Ureter (tissue), 1 donor: Measurements from ENCODE around the gene NRCAM. TPM values are rescaled to one million over a fixed set of nuclear protein-coding genes. Genes with fewer than 3 reads are reported as not detected.
"Not testable (repeated sequence)": the region's sequence is repeated elsewhere in the genome, so short reads cannot be mapped to it uniquely, and the experiment has no call there.

ENCODE experiments used
- DNase-seq: peaks from one replicate; pipeline ENCODE4 v3.0.0-alpha.2; 2020; ENCODE audit warnings: low spot score
- total RNA-seq: library from RNA; stranded (reverse); gene quantifications from one replicate; pipeline ENCODE4 v1.2.4, GENCODE V29; 2023
- donor health status: DM: yes; HTN: yes; CAD: no.

Gene NRCAM
- total RNA-seq, 1 donor from 2014 or later = 3.6 TPM

DNA sequence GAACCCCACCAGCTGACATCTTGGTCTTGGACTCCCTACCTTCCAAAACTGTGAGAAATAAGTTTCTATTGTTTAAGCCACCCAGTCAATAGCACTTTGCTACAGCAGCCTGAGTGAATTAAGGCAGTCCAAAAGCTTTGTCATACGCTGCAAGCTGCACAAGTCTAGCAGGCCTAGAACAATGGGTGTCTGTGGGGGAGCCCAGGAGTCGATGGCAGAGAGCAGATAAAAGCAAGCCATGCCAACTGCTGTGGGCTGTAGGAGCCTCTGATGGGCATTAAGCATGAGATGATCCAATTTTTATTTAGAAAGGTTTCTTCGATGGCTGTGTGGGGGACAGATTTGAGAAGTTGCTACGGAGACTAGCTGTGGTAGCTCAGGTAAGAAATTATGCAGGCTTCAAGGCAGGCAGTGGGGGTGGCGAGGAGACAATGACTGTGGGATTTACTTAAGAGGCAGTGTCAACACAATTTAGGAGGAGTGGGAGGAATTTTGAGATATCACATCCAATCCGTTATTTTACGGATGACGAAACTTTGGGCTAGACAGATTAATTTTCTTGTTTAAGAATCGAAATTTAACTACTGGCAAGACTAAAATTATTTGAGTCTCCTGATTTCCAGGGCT lies 110.4 kb downstream of the NRCAM start:
- no peak for DNase-seq

GRCh38 chr7:108340856-108341411 lies 115.3 kb downstream of the NRCAM start:
- peak; percentile 45 for DNase-seq

GRCh38 chr7:108340406-108340805 lies 115.8 kb downstream of the NRCAM start:
- DNase-seq = not testable (repeated sequence)

GRCh38 chr7:108335269-108335918 lies 120.8 kb downstream of the NRCAM start:
- DNase-seq = no peak

- DNase-seq = no peak
Measured at GRCh38 chr7:108332937-108333336, 123.3 kb downstream of the NRCAM start.

DNA sequence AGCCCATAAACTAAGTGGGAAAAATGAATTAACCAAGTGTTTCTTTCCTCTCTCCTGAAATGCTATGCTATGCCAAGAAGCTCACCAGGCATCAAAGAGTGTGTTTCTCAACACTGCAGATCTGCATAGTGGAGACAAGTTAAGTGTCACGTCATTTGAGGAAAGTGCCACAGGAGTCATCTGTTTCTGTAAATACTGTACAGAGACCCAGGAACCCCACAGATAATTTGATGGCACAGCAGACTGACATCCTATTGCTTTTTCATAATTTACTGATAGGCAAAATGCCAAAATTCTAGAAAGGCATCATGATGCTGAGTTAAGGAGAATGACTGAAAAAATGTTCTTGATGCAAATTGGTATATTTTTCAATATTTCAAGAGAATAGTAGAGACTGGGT lies 124.3 kb downstream of the NRCAM start:
- no peak for DNase-seq

DNA sequence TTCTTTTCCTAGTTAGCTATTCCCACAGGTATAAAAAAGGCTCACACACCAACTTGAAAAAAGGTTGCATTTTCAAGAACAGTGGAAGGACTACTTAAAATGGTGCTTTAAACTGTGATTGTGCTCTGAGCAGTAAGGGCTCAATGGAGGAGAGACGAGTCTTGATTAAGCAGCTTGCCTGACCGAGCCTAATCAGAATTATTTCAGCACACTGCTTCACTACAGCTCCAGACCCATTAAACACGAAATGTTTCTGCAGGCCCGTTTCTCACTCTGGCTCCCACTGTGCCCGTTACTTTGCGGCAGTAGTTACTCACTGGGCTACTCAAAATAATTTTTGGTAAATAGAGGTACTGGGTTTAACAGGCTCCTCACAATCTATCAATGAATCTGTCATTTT lies 126.0 kb downstream of the NRCAM start:
- no peak for DNase-seq

- no peak for DNase-seq
Measured at GRCh38 chr7:108329514-108329913, 126.7 kb downstream of the NRCAM start.

DNA sequence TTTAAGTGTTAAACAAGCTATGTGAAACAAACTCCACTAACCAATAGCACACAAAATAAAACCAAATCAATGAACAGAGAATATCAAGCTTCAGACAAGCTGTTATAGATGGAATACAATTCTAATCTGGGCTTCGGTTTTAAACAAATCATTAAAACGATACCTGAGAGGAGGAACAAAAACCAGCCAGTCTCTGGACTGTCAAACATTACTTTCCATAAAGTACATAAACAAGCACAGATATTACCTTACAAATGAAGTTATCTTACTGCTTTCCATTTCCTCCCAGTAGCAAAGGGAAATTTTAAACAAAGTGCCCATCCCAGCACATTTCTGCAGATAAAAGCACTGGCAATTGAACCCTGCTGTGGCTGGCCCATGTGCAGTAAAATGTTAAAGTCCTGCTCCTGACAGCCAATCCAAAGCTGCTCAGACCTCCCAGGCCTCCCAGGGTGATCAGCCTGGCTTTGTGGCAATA lies 128.0 kb downstream of the NRCAM start:
- DNase-seq = no peak

GRCh38 chr7:108327353-108327752 lies 128.9 kb downstream of the NRCAM start:
- DNase-seq = no peak

- DNase-seq = no peak
Measured at GRCh38 chr7:108326938-108327337, 129.3 kb downstream of the NRCAM start.

GRCh38 chr7:108324053-108325038 lies 131.9 kb downstream of the NRCAM start:
- no peak for DNase-seq

DNA sequence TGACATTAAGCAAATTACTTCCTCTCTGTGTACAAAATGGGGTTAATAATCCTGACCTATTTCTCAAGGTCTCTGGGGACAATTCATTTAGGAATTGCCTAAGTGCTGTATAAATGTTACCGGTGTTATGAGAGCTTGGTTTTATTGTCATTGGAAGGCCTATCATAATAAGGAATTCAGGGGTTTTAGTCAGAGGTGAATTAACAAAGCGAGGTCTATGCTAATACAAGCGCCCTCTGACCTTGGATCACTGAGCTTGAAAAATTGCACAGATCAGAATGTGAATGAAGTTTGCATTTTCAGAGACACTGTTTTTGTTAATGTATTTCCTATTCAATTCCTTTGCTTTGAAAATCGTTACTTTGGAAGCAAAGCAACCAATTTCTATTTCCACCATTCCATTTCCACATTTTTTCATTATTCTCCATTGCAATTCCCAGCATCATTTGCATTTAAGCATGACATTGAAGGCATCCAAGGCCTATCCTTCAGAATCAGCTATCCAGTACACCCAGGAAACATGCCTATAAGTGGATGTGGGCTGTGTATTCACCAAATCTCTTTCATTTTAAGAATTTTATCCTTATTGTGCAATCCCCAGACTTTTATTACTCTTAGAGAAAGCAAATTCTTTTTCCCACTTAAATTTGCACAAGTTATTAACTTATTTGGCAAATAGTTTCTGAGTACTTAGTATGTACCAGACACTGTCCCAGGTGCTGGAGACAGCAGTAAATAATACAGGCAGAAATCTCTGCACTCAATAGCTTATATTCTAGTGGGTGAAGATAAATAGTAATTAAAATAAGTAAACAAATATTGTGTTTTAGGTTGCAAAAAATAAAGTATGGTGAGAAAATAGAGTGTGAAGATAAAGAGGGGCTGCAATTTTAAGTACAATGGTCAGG lies 133.1 kb downstream of the NRCAM start:
- no peak for DNase-seq

DNA sequence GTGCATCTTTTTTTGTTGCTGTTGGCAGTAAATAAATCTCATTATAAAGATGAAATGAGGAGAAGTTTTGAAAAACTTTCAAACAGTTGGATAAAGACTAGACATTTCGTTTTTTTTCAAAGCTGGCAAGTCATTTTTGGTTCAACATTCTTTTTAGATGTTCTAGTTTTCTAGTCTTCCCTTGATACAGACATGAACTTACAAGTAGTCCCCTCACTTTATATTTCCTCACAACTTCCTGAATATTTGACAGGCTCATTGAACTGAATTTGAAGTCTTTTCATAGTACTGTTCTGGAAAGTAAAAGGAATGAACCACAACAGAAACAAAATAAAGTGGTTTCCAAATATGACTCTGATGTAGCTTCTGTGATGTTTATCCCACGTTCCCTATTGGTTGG lies 134.2 kb downstream of the NRCAM start:
- no peak for DNase-seq

GRCh38 chr7:108321359-108321758 lies 134.9 kb downstream of the NRCAM start:
- DNase-seq = no peak

DNA sequence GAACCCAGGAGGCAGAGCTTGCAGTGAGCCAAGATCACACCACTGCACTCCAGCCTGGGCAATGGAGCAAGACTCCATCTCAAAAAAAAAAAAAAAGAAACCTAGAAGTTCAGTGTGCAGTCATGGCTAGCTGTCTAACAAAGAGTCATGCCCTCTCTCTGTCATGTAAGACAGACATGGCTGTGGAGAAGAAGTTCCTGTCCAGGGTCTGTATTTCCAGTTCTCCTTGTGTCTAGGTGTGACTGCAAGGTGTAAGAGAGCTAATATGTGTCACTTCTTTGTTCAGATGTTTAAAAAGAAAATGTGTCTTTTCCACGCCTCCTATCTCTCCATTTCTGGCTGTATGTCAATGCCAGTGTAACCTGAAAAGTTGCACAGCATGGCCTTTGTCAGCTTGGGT lies 139.5 kb downstream of the NRCAM start:
- DNase-seq = no peak

DNA sequence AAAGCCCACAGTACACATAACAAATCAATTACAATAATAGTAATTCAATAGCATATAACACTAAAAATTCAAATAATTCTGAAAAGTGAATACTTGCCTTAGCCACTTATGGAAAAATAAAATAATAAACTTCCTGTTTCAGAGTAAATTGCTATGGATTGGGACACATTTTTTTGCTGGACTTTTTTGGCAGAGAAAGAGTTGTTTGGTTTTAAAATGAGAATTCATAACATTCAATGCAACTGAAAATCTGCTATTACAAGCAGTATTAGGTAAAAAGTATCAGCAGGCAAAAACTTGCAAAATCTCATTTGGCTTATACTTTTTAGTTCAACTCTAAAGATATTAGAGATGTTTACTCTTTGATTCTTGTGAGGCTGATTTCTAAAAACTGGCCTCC lies 141.7 kb downstream of the NRCAM start:
- DNase-seq = no peak

GRCh38 chr7:108314049-108314448 lies 142.2 kb downstream of the NRCAM start:
- DNase-seq = no peak

- DNase-seq = no peak
Measured at GRCh38 chr7:108313086-108313485, 143.2 kb downstream of the NRCAM start.

- DNase-seq = no peak
Measured at GRCh38 chr7:108311446-108312168, 144.6 kb downstream of the NRCAM start.
